K562 (cell line): Measurements from ENCODE around the gene DCAKD. TPM values are rescaled to one million over a fixed set of nuclear protein-coding genes. Genes with fewer than 3 reads are reported as not detected.

Source experiments
- ATAC-seq: fragments of 200-7000 bp; cut with Tn5 transposase; 3 replicates; pipeline ENCODE4 v1.9.1; 2020; ENCODE audit warnings: moderate library complexity
- BruUV-seq: library from RNA; stranded (reverse); fragments of 400-500 nt; replicated peaks from 2 replicates; lab custom pipeline; 2021; lab: Mats Ljungman, UMichigan
- CTCF ChIA-PET: fragments of 300-600 bp; formaldehyde crosslinking; extraction: SDS; loops from one replicate; lab custom pipeline; 2021; ENCODE audit warnings: low intra/inter-chr PET ratio; lab: Yijun Ruan, JAX
- POLR2A ChIA-PET: fragments of 300-600, 350-650 bp; sonication (Branson Sonifier 250); formaldehyde crosslinking; extraction: SDS; loops from one replicate; lab custom pipeline; 2021; ENCODE audit warnings: antibody characterized with exemption, inconsistent platforms; lab: Yijun Ruan, JAX
- DNase-seq, 4 experiments: peaks; one replicate each; pipeline versions ENCODE4 v3.0.0 to v3.0.0-alpha.2; 2011 to 2018; ENCODE audit warnings: low spot score in 3 of 4, mixed read lengths in 3 of 4; ENCODE audit errors: extremely low read depth in 1 of 4
- FAIRE-seq: peaks from 2 replicates; lab custom pipeline; 2011; peaks lifted over from hg19 to GRCh38; lab: Jason Lieb, UNC
- H2AFZ ChIP-seq: 2 replicates; pipeline ENCODE4 v1.6.0; 2011; ENCODE audit warnings: low read depth, low read length, control low read depth, inconsistent platforms
- H3K27ac ChIP-seq: fragments of 200-600 bp; 3 replicates; pipeline ENCODE4 v1.8.0; 2011; ENCODE audit warnings: low read depth, mild to moderate bottlenecking, control low read depth, inconsistent platforms, low read length, moderate library complexity, mixed read lengths; ENCODE audit errors: extremely low read depth
- H3K27me3 ChIP-seq, 2 experiments: fragments of 300-600 bp in 1 of 2; 2 replicates in 1 of 2; 3 replicates in 1 of 2; pipeline versions ENCODE4 v1.6.0 to v1.8.0; 2011; ENCODE audit warnings: inconsistent platforms in 2 of 2, low read length in 2 of 2, mild to moderate bottlenecking in 1 of 2, mixed read lengths in 1 of 2, moderate library complexity in 1 of 2; ENCODE audit not compliant: control insufficient read depth in 2 of 2, insufficient read depth in 2 of 2
- H3K36me3 ChIP-seq: fragments of 300-600 bp; 3 replicates; pipeline ENCODE4 v1.8.0; 2011; ENCODE audit warnings: mild to moderate bottlenecking, low read length, inconsistent platforms; ENCODE audit not compliant: control insufficient read depth, insufficient read depth
- H3K4me1 ChIP-seq, 2 experiments: fragments of 200-600 bp in 1 of 2; replicated peaks in 1 of 2; 2 replicates in 1 of 2; 3 replicates in 1 of 2; pipeline versions ENCODE4 v1.5.1 to v1.8.0; 2011; ENCODE audit warnings: inconsistent platforms in 2 of 2, low read length in 2 of 2, mild to moderate bottlenecking in 1 of 2, mixed read lengths in 1 of 2, moderate library complexity in 1 of 2; ENCODE audit not compliant: control insufficient read depth in 2 of 2, insufficient read depth in 2 of 2
- H3K4me2 ChIP-seq: 2 replicates; pipeline ENCODE4 v1.6.1; 2011; ENCODE audit warnings: low read length, control low read depth, inconsistent platforms, mixed read lengths; ENCODE audit not compliant: insufficient read depth
- H3K4me3 ChIP-seq: fragments of 200-600 bp; sonication (generic), shearing (Covaris generic); 2 replicates; pipeline ENCODE4 v1.5.1; 2016; ENCODE audit warnings: control low read depth, inconsistent platforms
- H3K79me2 ChIP-seq: fragments of 200-600 bp; 3 replicates; pipeline ENCODE4 v1.8.0; 2011; ENCODE audit warnings: low read length, inconsistent platforms; ENCODE audit not compliant: control insufficient read depth, insufficient read depth
- H3K9ac ChIP-seq, 2 experiments: 2 replicates each; pipeline versions ENCODE4 v1.6.0 to v1.6.1; 2011; ENCODE audit warnings: low read depth in 2 of 2, low read length in 2 of 2, control low read depth in 1 of 2, inconsistent platforms in 1 of 2, mild to moderate bottlenecking in 1 of 2, mixed read lengths in 1 of 2; ENCODE audit not compliant: insufficient read depth in 1 of 2
- H3K9me1 ChIP-seq: one replicate; pipeline ENCODE4 v1.6.0; 2011; ENCODE audit warnings: inconsistent platforms, mild to moderate bottlenecking, low read length, moderate library complexity; ENCODE audit not compliant: control insufficient read depth, insufficient read depth
- H3K9me3 ChIP-seq: replicated peaks from 2 replicates; pipeline ENCODE4 v1.5.1; 2011; ENCODE audit warnings: low read depth, low read length, inconsistent platforms; ENCODE audit not compliant: control insufficient read depth, insufficient read depth
- H4K20me1 ChIP-seq: replicated peaks from 2 replicates; pipeline ENCODE4 v1.6.1; 2011; ENCODE audit warnings: low read length, inconsistent platforms, mixed read lengths; ENCODE audit not compliant: control insufficient read depth, insufficient read depth
- TOE1 ChIP-seq, 2 experiments: fragments of 450-650 bp in 1 of 2; sonication (generic) in 1 of 2; formaldehyde crosslinking in 1 of 2; IDR thresholded peaks; 2 replicates each; pipeline versions ENCODE4 v1.7.1 to v1.8.0; 2016 to 2022; ENCODE audit warnings: borderline replicate concordance in 2 of 2, mild to moderate bottlenecking in 2 of 2, antibody characterized with exemption in 1 of 2, inconsistent platforms in 1 of 2, low read depth in 1 of 2, missing genetic modification reagents in 1 of 2, moderate library complexity in 1 of 2
- WGBS: fragments of 100-300 bp; shearing (Covaris generic); methylation state at CpG from one replicate; pipeline ENCODE4 v1.1.6; 2016; ENCODE audit warnings: low coverage, mixed read lengths; ENCODE audit not compliant: insufficient coverage; ENCODE audit errors: missing lambda C conversion rate; 5-methylcytosine and 5-hydroxymethylcytosine counted together
- in situ Hi-C: fragments of 300-500 bp; cut with MboI; formaldehyde crosslinking; loops from 4 replicates; pipeline ENCODE4 v1.15.0; 2018; ENCODE audit warnings: inconsistent platforms, mixed read lengths
- intact Hi-C: fragments of 100-400 bp; cut with micrococcal nuclease; formaldehyde crosslinking; loops from 2 replicates; pipeline ENCODE4 v1.14.2; 2022
- polyA plus RNA-seq, 8 experiments: library from polyadenylated mRNA; depleted of rRNA in 4 of 8; stranded (reverse) in 5 of 8; unstranded in 3 of 8; fragments of >200 nt; fragmentation: Nextera tagmentation in 2 of 8; fragmentation: Illumina TruSeq in 1 of 8; extraction: Ambion mirVana in 2 of 8; extraction: Trizol in 1 of 8; gene quantifications; 2 replicates each; pipeline versions ENCODE4 v1.2.1 to v1.2.3, GENCODE V29; 2011 to 2014; ENCODE audit warnings: inconsistent platforms in 1 of 8, missing spikeins in 1 of 8
- total RNA-seq, 7 experiments: library from RNA; depleted of rRNA in 6 of 7; stranded (reverse); fragments of >200 nt in 6 of 7; fragmentation: Illumina TruSeq in 2 of 7; extraction: Trizol in 2 of 7; gene quantifications; 2 replicates each; pipeline versions ENCODE4 v1.2.1 to v1.2.3, GENCODE V29; 2011 to 2021; ENCODE audit warnings: low replicate concordance in 1 of 7
- TF ChIP-seq, protein P1 (sequence below): fragments of 450-650 bp; IDR thresholded peaks from 2 replicates; pipeline ENCODE4 v1.6.1; 2018; ENCODE audit not compliant: partially characterized antibody

DCAKD gene
- total and polyA plus RNA-seq, 9 of the 15 experiments (the other 6 are each of a cell fraction or from before 2014, with no cell fraction given): 7.9 to 35.5 (median 21.4) TPM

DNA sequence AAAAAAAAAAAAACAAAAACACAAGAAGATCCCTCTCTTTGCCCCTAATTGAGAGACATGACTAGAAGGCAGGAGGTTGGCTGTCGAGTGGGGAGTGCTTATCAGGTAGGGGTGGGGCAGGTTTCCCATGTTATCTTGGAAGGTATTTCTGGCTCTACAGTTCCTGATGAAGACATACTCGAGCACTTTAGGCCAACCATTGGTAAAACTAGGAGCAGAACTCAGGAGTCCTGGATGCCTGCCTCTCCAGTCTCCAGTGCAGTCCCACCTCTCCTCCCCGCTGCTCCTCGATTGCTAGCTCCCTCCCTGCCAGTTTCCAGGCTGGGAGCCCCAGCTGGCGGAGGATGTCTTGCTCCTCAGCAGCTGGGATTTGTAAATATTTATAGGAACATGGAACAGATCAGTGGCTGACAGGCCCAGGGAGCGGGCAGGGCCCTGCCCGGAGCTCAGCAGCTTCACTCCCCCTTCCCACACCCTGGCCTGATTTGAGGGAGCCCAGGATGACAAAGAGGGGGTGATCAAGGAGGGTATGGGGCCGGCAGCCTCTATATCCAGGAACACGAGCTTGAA is 71.9 kb downstream of the DCAKD start:
- TF ChIP-seq, protein P1, sequence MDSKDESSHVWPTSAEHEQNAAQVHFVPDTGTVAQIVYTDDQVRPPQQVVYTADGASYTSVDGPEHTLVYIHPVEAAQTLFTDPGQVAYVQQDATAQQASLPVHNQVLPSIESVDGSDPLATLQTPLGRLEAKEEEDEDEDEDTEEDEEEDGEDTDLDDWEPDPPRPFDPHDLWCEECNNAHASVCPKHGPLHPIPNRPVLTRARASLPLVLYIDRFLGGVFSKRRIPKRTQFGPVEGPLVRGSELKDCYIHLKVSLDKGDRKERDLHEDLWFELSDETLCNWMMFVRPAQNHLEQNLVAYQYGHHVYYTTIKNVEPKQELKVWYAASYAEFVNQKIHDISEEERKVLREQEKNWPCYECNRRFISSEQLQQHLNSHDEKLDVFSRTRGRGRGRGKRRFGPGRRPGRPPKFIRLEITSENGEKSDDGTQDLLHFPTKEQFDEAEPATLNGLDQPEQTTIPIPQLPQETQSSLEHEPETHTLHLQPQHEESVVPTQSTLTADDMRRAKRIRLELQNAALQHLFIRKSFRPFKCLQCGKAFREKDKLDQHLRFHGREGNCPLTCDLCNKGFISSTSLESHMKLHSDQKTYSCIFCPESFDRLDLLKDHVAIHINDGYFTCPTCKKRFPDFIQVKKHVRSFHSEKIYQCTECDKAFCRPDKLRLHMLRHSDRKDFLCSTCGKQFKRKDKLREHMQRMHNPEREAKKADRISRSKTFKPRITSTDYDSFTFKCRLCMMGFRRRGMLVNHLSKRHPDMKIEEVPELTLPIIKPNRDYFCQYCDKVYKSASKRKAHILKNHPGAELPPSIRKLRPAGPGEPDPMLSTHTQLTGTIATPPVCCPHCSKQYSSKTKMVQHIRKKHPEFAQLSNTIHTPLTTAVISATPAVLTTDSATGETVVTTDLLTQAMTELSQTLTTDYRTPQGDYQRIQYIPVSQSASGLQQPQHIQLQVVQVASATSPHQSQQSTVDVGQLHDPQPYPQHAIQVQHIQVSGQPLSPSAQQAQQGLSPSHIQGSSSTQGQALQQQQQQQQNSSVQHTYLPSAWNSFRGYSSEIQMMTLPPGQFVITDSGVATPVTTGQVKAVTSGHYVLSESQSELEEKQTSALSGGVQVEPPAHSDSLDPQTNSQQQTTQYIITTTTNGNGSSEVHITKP: peak; percentile 55
- TF ChIP-seq TOE1 (IDR thresholded peaks at IDR 0.05; ENCODE audit: borderline replicate concordance) (no peak), TOE1 (CRISPR knock-in tag; IDR thresholded peaks at IDR 0.05; ENCODE audit: borderline replicate concordance, low read depth) (no peak)
- no peak for FAIRE-seq
- DNase-seq: peak in 1 of 4 experiments; percentile 41
- Histone ChIP-seq H3K27me3 (peaks cover 27 to 62% of the 10 kb centered on the region in 2 experiments), H3K79me2 (no peaks in the 10 kb centered on the region), H3K9me3 (no peaks in the 10 kb centered on the region), H3K4me3 (no peak overlapping the region), H3K9ac (peak overlapping the region in 1 of 2 experiments; percentile 69; a peak in 2 of 4 replicates), H2AFZ (no peak overlapping the region), H3K9me1 (no peaks in the 10 kb centered on the region), H3K4me2 (no peak overlapping the region), H3K27ac (no peak overlapping the region), H3K4me1 (peaks cover 3 to 12% of the 10 kb centered on the region in 2 experiments; a peak in 4 of 5 replicates), H3K36me3 (no peaks in the 10 kb centered on the region), H4K20me1 (peaks cover 8% of the 10 kb centered on the region)
- under 1% methylated on average over 9 of the region's 9 CpGs for whole genome bisulfite sequencing
- in situ Hi-C loops (no loop called here), intact Hi-C loops (no loop called here)
- ChIA-PET POLR2A (interaction anchor here (0.7 to 1.5 kb wide), 3 partner anchors 11 to 32 kb away, joined by 3 read pairs; partner anchors contain the start of gene KIF18B), CTCF (no interaction called here)
- peak; percentile 35; the same call in 1 of the 3 replicates for ATAC-seq
- no TSS peak for BruUV-seq
